Astrocyte of the cerebellum (primary cell): Measurements from ENCODE around the gene GSAP.

Source experiments
- DNase-seq: peaks from one replicate; pipeline ENCODE4 v3.0.0-alpha.2; 2011; ENCODE audit warnings: low read depth
- H3K4me3 ChIP-seq: 2 replicates; pipeline ENCODE4 v1.5.1; 2011; ENCODE audit warnings: mild to moderate bottlenecking, low read depth, low read length, moderate library complexity
- CTCF ChIP-seq: IDR thresholded peaks from 2 replicates; pipeline ENCODE4 v1.5.1; 2012; ENCODE audit warnings: low read length, low read depth, moderate library complexity, mild to moderate bottlenecking; ENCODE audit errors: missing control alignments
- in situ Hi-C: cut with HindIII; loops from 2 replicates; pipeline ENCODE4 v1.10.0; 2017; ENCODE audit warnings: low sequenced_read_pairs

GSAP gene

GRCh38 chr7:77442636-77443035 is 26.5 kb upstream of the GSAP start:
- DNase-seq: no peak
- H3K4me3 ChIP-seq: no peak overlapping the region
- no peak for TF ChIP-seq CTCF
- in situ Hi-C loops: loop anchor here (5.0 kb wide), 1 partner anchor 35 kb away; no protein-coding TSS in a partner anchor

GRCh38 chr7:77441046-77441445 is 24.9 kb upstream of the GSAP start:
- DNase-seq: no peak
- no peak overlapping the region for H3K4me3 ChIP-seq
- no peak for TF ChIP-seq CTCF
- in situ Hi-C loops: loop anchor here (5.0 kb wide), 1 partner anchor 34 kb away; no protein-coding TSS in a partner anchor

- no peak overlapping the region for H3K4me3 ChIP-seq
- in situ Hi-C loops: no loop called here
- TF ChIP-seq CTCF: no peak
- DNase-seq: no peak
Measured at GRCh38 chr7:77439572-77439971, 23.4 kb upstream of the GSAP start.

- DNase-seq: no peak
- no peak for TF ChIP-seq CTCF
- no peak overlapping the region for H3K4me3 ChIP-seq
- in situ Hi-C loops: no loop called here
Measured at GRCh38 chr7:77438131-77438530, 22.0 kb upstream of the GSAP start.

- DNase-seq: no peak
- in situ Hi-C loops: no loop called here
- H3K4me3 ChIP-seq: no peak overlapping the region
- no peak for TF ChIP-seq CTCF
Measured at GRCh38 chr7:77434570-77435275, 18.6 kb upstream of the GSAP start.

GRCh38 chr7:77433901-77434300 is 17.8 kb upstream of the GSAP start:
- in situ Hi-C loops: no loop called here
- H3K4me3 ChIP-seq: no peak overlapping the region
- no peak for DNase-seq
- TF ChIP-seq CTCF: no peak
